ENCODE measurements around the gene XXYLT1. TPM values are rescaled to one million over a fixed set of nuclear protein-coding genes. Genes with fewer than 3 reads are reported as not detected.

Gene XXYLT1
- total and polyA plus RNA-seq, 2 donors from 2014 or later: 5.7 to 10.7 TPM

DNA sequence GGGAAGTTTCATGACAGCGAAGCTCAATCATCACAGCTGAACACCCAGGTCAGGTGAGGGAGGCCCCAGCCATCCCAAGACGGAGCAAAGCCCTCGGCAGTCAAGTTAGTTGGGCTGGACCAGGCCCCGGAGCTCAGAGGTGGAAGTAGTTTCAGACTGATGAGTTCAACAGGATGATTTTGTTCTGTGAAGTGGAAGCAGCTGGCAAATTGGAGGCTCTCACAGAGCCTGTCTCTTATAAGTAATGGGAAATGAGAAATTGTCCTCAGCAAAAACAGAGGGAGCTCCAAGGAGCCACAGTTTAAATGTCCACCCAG is 245.1 kb downstream of the XXYLT1 start:
- DNase-seq: no peak
- intact Hi-C loops (cut with DNase I): no loop called here
- FAIRE-seq: no peak
- Histone ChIP-seq H3K27me3 (ENCODE audit: control insufficient read depth, insufficient read depth, low read length) (no peaks in the 10 kb centered on the region), H3K4me1 (ENCODE audit: control insufficient read depth in 2 of 3, insufficient read depth in 2 of 3, low read depth in 1 of 3, low read length in 3 of 3) (peaks cover 0 to 2% (median 0%) of the 10 kb centered on the region in 3 donors), H3K27ac (ENCODE audit: low read depth in 2 of 2, low read length in 2 of 2) (no peak overlapping the region), H3K36me3 (ENCODE audit: control insufficient read depth in 2 of 3, insufficient read depth in 3 of 3, low read length in 3 of 3) (no peaks in the 10 kb centered on the region), H3K9me3 (ENCODE audit: control insufficient read depth in 2 of 3, insufficient read depth in 1 of 3, low read length in 3 of 3) (no peaks in the 10 kb centered on the region), H3K9ac (ENCODE audit: low read length in 3 of 3) (no peak overlapping the region), H3K4me3 (ENCODE audit: low read length in 3 of 3) (no peak overlapping the region)
- TF ChIP-seq CTCF (IDR thresholded peaks at IDR 0.05; ENCODE audit: borderline replicate concordance, extremely low read depth, insufficient read depth): no peak

DNA sequence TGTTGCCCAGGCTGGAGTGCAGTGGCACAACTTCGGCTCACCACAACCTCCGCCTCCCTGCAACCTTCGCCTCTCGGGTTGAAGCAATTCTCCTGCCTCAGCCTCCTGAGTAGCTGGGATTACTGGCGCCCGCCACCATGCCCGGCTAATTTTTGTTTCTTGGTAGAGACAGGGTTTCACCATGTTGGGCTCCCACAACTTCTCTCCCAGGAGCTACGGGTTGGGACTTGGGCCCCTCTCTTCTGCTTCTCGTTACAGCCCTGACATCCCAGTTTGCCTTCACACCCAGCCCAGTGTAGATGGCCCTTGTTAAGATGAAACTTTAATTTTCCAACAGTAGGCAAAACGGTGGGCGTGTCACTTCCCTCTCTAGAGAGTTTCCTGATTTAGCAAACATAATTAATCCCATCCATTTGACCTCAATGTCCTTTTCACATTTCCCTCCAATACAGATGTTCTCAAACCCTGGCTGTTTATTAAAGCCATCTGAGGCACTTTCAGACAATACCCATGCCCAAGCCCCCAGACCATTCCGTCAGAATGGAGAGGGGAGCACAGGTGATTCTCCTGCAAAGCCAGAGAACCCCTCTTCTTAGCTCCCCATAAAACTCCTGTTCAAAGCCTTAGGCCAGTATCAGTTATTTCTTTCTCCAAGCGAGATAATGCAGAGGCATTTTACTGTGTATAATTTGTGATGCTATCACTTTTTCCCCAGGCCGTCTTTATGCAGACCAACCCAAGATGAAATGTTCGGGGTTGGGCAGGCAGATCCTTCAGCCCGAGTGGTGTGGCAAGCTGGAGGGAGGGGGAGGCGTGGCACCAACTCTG is 245.7 kb downstream of the XXYLT1 start:
- intact Hi-C loops (cut with DNase I): no loop called here
- FAIRE-seq: no peak
- DNase-seq: no peak

GRCh38 chr3:195023989-195024388 is 247.0 kb downstream of the XXYLT1 start:
- Histone ChIP-seq H3K9ac (ENCODE audit: low read length in 3 of 3) (no peak overlapping the region), H3K9me3 (ENCODE audit: control insufficient read depth in 2 of 3, insufficient read depth in 1 of 3, low read length in 3 of 3) (peaks cover 0 to 3% (median 0%) of the 10 kb centered on the region in 3 donors), H3K4me3 (ENCODE audit: low read length in 3 of 3) (no peak overlapping the region), H3K4me1 (ENCODE audit: control insufficient read depth in 2 of 3, insufficient read depth in 2 of 3, low read depth in 1 of 3, low read length in 3 of 3) (no peaks in the 10 kb centered on the region), H3K27me3 (ENCODE audit: control insufficient read depth, insufficient read depth, low read length) (no peaks in the 10 kb centered on the region), H3K27ac (ENCODE audit: low read depth in 2 of 2, low read length in 2 of 2) (no peak overlapping the region), H3K36me3 (ENCODE audit: control insufficient read depth in 2 of 3, insufficient read depth in 3 of 3, low read length in 3 of 3) (no peaks in the 10 kb centered on the region)
- DNase-seq (peak in 1 of 5 donors; percentile 10), FAIRE-seq (no peak)
- intact Hi-C loops (cut with DNase I): no loop called here
- no peak for TF ChIP-seq CTCF (IDR thresholded peaks at IDR 0.05; ENCODE audit: borderline replicate concordance, extremely low read depth, insufficient read depth)

More for the DNA sequence above, 245.7 kb downstream of the XXYLT1 start:
- Histone ChIP-seq H3K27ac (ENCODE audit: low read depth in 2 of 2, low read length in 2 of 2) (no peak overlapping the region), H3K4me1 (ENCODE audit: control insufficient read depth in 2 of 3, insufficient read depth in 2 of 3, low read depth in 1 of 3, low read length in 3 of 3) (no peaks in the 10 kb centered on the region), H3K4me3 (ENCODE audit: low read length in 3 of 3) (no peak overlapping the region), H3K27me3 (ENCODE audit: control insufficient read depth, insufficient read depth, low read length) (no peaks in the 10 kb centered on the region), H3K36me3 (ENCODE audit: control insufficient read depth in 2 of 3, insufficient read depth in 3 of 3, low read length in 3 of 3) (no peaks in the 10 kb centered on the region), H3K9me3 (ENCODE audit: control insufficient read depth in 2 of 3, insufficient read depth in 1 of 3, low read length in 3 of 3) (no peaks in the 10 kb centered on the region), H3K9ac (ENCODE audit: low read length in 3 of 3) (no peak overlapping the region)
- no peak for TF ChIP-seq CTCF (IDR thresholded peaks at IDR 0.05; ENCODE audit: borderline replicate concordance, extremely low read depth, insufficient read depth)
